Ramos (cell line): ENCODE data around the gene MRPL54.

Experiments
- in situ Hi-C: fragments of 300-500 bp; cut with MboI; formaldehyde crosslinking; loops from one replicate; pipeline ENCODE4 v1.14.3; 2022; ENCODE audit warnings: low sequenced_read_pairs; ENCODE audit not compliant: unreplicated experiment

The MRPL54 gene

GRCh38 chr19:3762501-3763459 lies at the start of gene MRPL54:
Gene MRPL54 (plus strand): TSS chr19:3762682. CDS start chr19:3762701, 19 bp downstream.
- in situ Hi-C loops, result no loop called here

GRCh38 chr19:3716147-3716668 lies 46.3 kb upstream of the MRPL54 start:
- in situ Hi-C loops, result no loop called here

- in situ Hi-C loops, result no loop called here
These were observed 42.6 kb upstream of the MRPL54 start for GRCh38 chr19:3719868-3720267.

- in situ Hi-C loops, result no loop called here
These were observed 42.0 kb upstream of the MRPL54 start for GRCh38 chr19:3720349-3720917.

GRCh38 chr19:3721131-3721886 lies 41.2 kb upstream of the MRPL54 start:
- in situ Hi-C loops, result no loop called here

- in situ Hi-C loops, result no loop called here
These were observed 40.5 kb upstream of the MRPL54 start for GRCh38 chr19:3721887-3722442.

- in situ Hi-C loops, result no loop called here
These were observed 39.9 kb upstream of the MRPL54 start for GRCh38 chr19:3722443-3723109.

- in situ Hi-C loops, result no loop called here
These were observed 39.4 kb upstream of the MRPL54 start for GRCh38 chr19:3723110-3723488.

- in situ Hi-C loops, result no loop called here
These were observed 38.6 kb upstream of the MRPL54 start for GRCh38 chr19:3723883-3724282.

- in situ Hi-C loops, result no loop called here
These were observed 37.4 kb upstream of the MRPL54 start for GRCh38 chr19:3725121-3725520.

- in situ Hi-C loops, result no loop called here
These were observed 36.7 kb upstream of the MRPL54 start for GRCh38 chr19:3725640-3726310.

- in situ Hi-C loops, result no loop called here
These were observed 32.0 kb upstream of the MRPL54 start for GRCh38 chr19:3730457-3730958.

- in situ Hi-C loops, result no loop called here
These were observed 30.4 kb upstream of the MRPL54 start for GRCh38 chr19:3732108-3732507.

GRCh38 chr19:3733549-3734309 lies 28.8 kb upstream of the MRPL54 start:
- in situ Hi-C loops, result no loop called here

GRCh38 chr19:3734310-3734600 lies 28.2 kb upstream of the MRPL54 start:
- in situ Hi-C loops, result no loop called here

GRCh38 chr19:3736106-3736724 lies 26.3 kb upstream of the MRPL54 start:
- in situ Hi-C loops, result no loop called here

- in situ Hi-C loops, result no loop called here
These were observed 24.8 kb upstream of the MRPL54 start for GRCh38 chr19:3737487-3738205.
